ENCODE measurements around the gene IFIT2. TPM values are rescaled to one million over a fixed set of nuclear protein-coding genes. Genes with fewer than 3 reads are reported as not detected.
"Not testable (repeated sequence)": the region's sequence is repeated elsewhere in the genome, so short reads cannot be mapped to it uniquely, and the experiment has no call there.

The IFIT2 gene
- total RNA-seq, 2 donors from 2014 or later: 4.9 to 28.0 TPM

DNA sequence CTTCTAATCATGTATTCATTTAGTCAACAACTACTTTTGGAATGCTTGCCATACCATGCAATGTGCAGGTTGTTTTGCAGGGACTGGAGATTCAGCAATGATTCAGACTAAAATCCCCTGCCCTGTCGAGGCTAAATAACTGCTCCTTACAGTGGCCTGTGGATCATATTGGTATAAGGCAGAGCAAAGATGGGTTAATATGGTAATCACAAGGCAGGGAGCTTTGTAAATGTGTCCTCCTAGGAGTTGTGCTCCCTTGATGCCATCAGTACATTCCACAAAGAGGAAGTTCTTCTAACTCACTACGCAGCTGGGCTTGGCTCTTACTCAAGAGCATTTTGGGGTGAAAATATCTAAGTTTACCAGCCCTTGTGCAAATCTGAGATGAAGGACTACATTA, 614 bp upstream of the IFIT2 start:
- DNase-seq (ENCODE audit: low spot score in 2 of 2): no peak
- Mint-ChIP-seq H3K9me3 (peaks cover 6 to 12% of the 10 kb centered on the region in 2 donors), H3K36me3 (peaks cover 14 to 19% of the 10 kb centered on the region in 2 donors), H3K27ac (peak overlapping the region; percentile 73 to 84)
- ATAC-seq: peak; percentile 39 to 56

DNA sequence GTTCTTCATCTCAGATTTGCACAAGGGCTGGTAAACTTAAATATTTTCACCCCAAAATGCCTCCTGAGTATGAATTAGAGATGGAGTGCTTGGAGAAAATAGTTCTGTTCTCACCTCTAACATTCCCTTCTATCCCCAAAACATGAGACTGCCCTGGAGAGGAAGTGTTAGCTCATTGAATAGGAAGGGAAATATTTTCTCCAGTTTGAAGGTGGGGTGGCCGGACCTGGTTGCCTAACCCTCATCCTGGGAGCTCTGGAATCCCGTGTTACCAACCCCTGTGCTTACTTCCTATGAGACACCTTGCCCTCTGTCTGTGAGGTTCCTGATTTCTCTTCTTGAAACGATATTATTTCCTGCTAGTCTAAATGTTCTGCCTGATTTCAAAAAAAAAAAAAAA, 779 bp downstream of the IFIT2 start:
- DNase-seq (ENCODE audit: low spot score in 2 of 2) (no peak), ATAC-seq (no peak)
- peaks cover 27 to 30% of the 10 kb centered on the region in 2 donors for H3K36me3 Mint-ChIP-seq
- H3K27ac Mint-ChIP-seq: peak overlapping the region in 1 of 2 donors; percentile 84
- peaks cover 12 to 22% of the 10 kb centered on the region in 2 donors for H3K9me3 Mint-ChIP-seq

DNA sequence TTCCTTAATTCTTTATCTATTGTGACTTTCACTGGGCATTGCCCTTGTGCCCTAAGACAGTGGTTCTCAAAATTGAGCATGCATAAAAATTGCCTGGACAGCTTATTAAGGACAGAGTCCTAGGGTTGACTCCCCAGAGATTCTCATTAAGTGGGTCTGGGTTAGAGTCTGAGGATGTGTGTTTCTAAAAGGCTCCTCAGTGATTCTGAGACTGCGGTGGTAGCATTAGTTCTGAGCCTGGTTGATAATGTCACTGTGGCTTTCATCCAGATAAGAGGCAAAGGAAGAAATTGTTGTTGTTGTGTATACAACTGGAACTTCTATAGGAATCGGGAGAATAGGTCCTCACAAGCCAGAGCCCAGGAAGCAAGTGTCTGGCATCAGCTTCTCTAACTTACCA, 1.3 kb downstream of the IFIT2 start:
- Mint-ChIP-seq H3K9me3 (peaks cover 16 to 21% of the 10 kb centered on the region in 2 donors), H3K36me3 (peaks cover 29 to 36% of the 10 kb centered on the region in 2 donors), H3K27ac (no peak overlapping the region)
- no peak for DNase-seq (ENCODE audit: low spot score in 2 of 2)
- no peak for ATAC-seq

DNA sequence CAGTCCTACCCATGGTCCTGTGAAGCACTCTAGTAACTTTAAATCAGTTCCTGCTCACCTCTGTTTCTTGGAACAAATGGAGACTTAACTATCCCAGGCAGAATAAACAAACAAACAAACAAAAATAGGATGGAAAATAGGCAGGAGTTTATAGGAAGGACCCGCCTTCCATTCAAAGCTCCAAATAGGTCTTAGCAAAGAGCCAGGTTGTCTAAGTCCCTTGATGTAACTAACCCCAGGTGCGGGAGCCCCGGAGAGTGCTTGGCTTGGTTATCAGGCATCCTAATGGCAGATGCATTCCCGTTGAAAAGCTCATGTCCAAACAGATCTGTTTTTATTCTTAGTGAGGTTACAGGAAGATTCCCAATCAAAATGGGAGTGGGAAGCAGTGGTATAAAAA, 2.2 kb downstream of the IFIT2 start:
- DNase-seq (ENCODE audit: low spot score in 2 of 2) (no peak), ATAC-seq (no peak)
- Mint-ChIP-seq H3K36me3 (peaks cover 28 to 37% of the 10 kb centered on the region in 2 donors), H3K27ac (no peak overlapping the region), H3K9me3 (peaks cover 14 to 17% of the 10 kb centered on the region in 2 donors)

DNA sequence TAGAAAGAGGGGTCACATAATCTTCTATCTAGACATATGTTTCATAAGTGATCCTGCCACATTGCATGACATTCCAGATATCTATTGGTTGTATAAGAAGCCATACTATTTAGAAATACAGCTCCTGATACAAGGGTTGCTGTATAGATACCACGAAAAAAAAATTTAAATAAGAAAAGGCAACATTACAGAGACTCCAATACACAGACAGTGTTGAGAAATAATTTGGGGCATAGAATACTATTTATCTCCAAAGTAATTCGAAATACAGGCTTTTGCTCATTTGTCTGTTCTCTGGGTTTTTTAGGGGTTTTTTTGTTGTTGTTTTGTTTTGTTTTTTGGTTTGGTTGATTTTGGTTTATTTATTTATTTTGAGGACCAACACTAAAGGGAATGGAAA, 2.6 kb downstream of the IFIT2 start:
- Mint-ChIP-seq H3K9me3 (peaks cover 17 to 18% of the 10 kb centered on the region in 2 donors), H3K27ac (no peak overlapping the region), H3K36me3 (peaks cover 28 to 37% of the 10 kb centered on the region in 2 donors)
- ATAC-seq (no peak), DNase-seq (ENCODE audit: low spot score in 2 of 2) (no peak)

DNA sequence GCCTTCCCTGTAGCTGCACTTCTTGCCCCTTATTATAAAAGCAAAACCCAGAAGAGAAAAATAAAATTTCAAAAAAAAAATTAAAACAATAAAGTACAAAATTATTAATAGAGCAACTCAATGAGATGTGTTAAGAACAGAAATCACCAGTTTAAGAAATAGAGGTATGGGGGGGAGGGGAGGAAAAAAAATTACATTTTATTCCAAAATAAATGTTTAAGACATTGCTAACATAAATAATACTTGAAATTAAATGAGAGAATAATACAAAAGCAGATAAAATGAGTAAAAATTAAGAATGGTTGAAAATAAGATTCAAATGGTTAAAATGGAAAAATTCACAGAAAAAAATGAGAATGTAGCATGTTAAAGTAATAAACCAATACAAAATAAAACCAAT, 3.1 kb downstream of the IFIT2 start:
- no peak for DNase-seq (ENCODE audit: low spot score in 2 of 2)
- Mint-ChIP-seq H3K27ac (no peak overlapping the region), H3K36me3 (peaks cover 30 to 39% of the 10 kb centered on the region in 2 donors)

DNA sequence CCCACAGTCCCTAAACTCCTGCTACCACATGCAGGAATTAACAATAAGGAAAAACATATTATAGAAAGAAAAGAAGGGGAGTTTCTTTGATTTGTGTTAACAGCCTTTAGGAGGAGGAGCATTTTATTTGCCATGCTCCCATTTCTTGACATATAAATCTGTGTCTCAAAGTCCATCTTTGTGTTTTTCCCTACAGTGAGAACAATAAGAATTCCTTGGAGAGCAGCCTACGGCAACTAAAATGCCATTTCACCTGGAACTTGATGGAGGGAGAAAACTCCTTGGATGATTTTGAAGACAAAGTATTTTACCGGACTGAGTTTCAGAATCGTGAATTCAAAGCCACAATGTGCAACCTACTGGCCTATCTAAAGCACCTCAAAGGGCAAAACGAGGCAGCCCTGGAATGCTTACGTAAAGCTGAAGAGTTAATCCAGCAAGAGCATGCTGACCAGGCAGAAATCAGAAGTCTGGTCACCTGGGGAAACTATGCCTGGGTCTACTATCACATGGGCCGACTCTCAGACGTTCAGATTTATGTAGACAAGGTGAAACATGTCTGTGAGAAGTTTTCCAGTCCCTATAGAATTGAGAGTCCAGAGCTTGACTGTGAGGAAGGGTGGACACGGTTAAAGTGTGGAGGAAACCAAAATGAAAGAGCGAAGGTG, 4.1 kb downstream of the IFIT2 start:
- H3K27ac Mint-ChIP-seq: no peak overlapping the region
- no peak for DNase-seq (ENCODE audit: low spot score in 2 of 2)
- peaks cover 17 to 19% of the 10 kb centered on the region in 2 donors for H3K9me3 Mint-ChIP-seq
- H3K36me3 Mint-ChIP-seq: peaks cover 33 to 39% of the 10 kb centered on the region in 2 donors
- ATAC-seq: no peak

More for the DNA sequence above, 3.1 kb downstream of the IFIT2 start:
- ATAC-seq: no peak
- H3K9me3 Mint-ChIP-seq: peaks cover 17 to 19% of the 10 kb centered on the region in 2 donors

DNA sequence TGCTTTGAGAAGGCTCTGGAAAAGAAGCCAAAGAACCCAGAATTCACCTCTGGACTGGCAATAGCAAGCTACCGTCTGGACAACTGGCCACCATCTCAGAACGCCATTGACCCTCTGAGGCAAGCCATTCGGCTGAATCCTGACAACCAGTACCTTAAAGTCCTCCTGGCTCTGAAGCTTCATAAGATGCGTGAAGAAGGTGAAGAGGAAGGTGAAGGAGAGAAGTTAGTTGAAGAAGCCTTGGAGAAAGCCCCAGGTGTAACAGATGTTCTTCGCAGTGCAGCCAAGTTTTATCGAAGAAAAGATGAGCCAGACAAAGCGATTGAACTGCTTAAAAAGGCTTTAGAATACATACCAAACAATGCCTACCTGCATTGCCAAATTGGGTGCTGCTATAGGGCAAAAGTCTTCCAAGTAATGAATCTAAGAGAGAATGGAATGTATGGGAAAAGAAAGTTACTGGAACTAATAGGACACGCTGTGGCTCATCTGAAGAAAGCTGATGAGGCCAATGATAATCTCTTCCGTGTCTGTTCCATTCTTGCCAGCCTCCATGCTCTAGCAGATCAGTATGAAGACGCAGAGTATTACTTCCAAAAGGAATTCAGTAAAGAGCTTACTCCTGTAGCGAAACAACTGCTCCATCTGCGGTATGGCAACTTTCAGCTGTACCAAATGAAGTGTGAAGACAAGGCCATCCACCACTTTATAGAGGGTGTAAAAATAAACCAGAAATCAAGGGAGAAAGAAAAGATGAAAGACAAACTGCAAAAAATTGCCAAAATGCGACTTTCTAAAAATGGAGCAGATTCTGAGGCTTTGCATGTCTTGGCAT, 4.8 kb downstream of the IFIT2 start:
- Mint-ChIP-seq H3K36me3 (peaks cover 33 to 39% of the 10 kb centered on the region in 2 donors), H3K9me3 (peaks cover 17 to 19% of the 10 kb centered on the region in 2 donors), H3K27ac (no peak overlapping the region)
- ATAC-seq: no peak
- DNase-seq (ENCODE audit: low spot score in 2 of 2): no peak

DNA sequence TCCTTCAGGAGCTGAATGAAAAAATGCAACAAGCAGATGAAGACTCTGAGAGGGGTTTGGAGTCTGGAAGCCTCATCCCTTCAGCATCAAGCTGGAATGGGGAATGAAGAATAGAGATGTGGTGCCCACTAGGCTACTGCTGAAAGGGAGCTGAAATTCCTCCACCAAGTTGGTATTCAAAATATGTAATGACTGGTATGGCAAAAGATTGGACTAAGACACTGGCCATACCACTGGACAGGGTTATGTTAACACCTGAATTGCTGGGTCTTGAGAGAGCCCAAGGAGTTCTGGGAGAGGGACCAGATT, 5.4 kb downstream of the IFIT2 start:
- Mint-ChIP-seq H3K27ac (no peak overlapping the region), H3K9me3 (peaks cover 17 to 19% of the 10 kb centered on the region in 2 donors), H3K36me3 (peaks cover 33 to 39% of the 10 kb centered on the region in 2 donors)
- DNase-seq (ENCODE audit: low spot score in 2 of 2): no peak
- ATAC-seq: no peak

DNA sequence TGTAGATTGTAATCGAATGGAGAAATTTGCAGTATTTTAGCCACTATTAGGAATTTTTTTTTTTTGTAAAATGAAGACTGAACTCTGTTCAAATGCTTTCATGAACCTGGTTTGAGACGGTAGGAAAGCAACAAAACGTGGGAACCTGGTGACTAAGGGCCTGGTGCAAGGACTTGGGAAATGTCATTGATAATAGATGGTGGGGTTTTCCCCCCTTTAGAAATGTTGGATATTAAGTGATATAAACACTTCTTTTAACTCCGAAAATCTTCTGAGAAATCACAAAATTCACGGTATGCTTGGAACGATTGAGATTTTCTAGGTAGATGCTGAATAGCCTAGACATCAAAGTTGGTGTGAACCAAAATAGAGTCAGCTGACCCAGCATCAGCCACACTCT, 6.4 kb downstream of the IFIT2 start:
- peaks cover 33 to 39% of the 10 kb centered on the region in 2 donors for H3K36me3 Mint-ChIP-seq
- ATAC-seq: no peak

DNA sequence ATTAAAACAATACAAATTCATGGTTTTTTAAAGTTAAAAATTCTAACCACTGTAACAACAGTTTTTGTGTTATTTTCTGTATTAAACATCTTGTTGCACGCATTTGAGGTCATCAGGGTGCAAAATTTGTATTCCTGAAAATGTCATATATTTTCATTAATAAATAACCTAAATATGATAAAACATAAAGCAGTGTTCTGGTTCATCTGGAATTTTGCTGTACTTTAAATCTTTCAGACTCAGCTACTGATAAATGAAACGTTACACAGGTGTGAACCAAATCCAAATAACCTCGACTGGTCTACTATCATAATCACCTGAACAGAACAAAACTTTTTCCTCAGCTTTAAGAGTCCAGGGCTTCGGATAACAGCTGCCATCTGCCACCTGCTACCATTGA, 6.9 kb downstream of the IFIT2 start:
- Mint-ChIP-seq H3K36me3 (peaks cover 33 to 39% of the 10 kb centered on the region in 2 donors), H3K27ac (no peak overlapping the region), H3K9me3 (peaks cover 17 to 19% of the 10 kb centered on the region in 2 donors)
- DNase-seq (ENCODE audit: low spot score in 2 of 2) (no peak), ATAC-seq (no peak)

More for the DNA sequence above, 6.4 kb downstream of the IFIT2 start:
- DNase-seq (ENCODE audit: low spot score in 2 of 2): no peak
- H3K9me3 Mint-ChIP-seq: peaks cover 17 to 19% of the 10 kb centered on the region in 2 donors
- H3K27ac Mint-ChIP-seq: no peak overlapping the region

DNA sequence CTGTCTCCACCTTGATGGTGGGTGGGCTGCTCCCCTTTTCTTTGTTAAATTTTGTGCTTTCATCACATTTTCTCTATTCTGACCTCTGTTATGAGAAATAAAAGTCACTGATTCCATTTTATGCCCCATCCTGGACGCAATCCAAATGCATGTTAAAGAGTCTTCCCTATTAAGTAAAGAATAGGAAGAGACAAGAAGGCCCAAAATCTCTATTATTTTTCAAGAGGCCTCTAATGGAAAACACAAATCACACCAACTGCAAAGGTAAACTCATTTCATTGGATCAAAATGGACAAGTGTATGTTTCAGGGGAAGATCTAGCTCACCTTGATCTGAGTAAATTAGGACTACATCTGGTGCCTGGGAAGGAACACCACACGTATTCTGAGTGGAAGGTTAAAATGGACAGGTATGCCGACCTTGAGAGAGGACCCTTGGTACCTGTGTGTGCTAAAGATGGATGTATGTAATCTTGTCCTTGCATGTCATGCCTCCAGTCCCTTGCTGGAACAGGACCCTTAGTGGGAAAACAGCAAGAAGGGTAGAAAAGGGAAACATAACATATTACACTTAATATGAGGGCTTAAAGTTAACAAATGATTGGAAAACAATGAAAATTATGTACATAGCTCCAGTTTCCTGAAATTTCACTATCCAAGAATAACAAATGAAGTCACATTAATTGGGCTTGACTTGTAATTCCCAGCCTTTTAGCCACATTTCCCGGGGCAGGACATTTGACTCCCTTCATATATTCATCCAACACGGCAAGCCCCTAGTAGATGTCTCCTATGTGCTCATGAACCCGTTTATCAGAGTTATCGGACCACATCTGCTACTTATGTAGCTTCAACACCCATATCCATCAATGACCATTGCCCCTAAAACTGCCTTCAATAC, 7.6 kb downstream of the IFIT2 start:
- no peak for DNase-seq (ENCODE audit: low spot score in 2 of 2)
- peaks cover 33 to 39% of the 10 kb centered on the region in 2 donors for H3K36me3 Mint-ChIP-seq
- no peak for ATAC-seq
- peaks cover 17 to 19% of the 10 kb centered on the region in 2 donors for H3K9me3 Mint-ChIP-seq
- H3K27ac Mint-ChIP-seq: no peak overlapping the region

DNA sequence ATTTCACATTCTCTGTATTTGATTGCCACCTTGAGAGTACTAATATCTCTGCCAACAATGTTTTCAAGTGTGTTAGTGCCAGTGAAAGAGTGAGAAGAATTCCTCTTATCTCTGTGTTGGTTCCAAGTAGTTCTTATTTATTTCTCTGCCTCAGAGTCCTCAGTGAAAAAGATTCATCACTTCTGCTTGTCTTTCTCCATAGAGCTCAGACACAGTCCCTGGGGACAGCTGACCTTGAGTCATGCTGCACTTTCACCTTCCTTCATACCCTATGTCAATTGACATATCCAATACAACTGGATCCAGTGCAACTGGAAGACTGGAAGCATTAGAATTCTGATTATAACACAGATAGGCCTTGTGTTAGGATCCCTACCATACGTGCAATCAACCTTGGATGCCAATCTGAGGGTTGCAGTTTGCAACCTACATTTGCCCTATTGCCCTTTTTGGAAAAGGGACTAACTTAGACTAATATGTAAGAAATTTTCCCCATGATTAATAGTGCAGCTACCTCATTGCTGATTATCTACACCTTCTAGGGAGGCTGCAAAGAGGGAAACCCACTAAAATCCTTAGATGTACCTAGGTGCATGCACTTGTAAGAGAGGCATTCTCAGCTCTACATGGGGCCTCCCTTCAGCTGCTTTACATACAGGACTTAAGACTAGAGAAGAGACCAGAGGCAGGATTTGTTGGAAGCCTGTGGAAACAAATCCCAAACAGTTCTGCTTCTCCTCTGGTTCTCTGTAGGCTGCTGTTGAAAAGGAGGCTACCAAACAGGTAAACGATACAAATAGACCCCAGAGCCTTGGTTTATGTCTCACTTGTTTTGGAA, 8.4 kb downstream of the IFIT2 start:
- Mint-ChIP-seq H3K27ac (no peak overlapping the region), H3K9me3 (peaks cover 17 to 19% of the 10 kb centered on the region in 2 donors), H3K36me3 (peaks cover 33 to 36% of the 10 kb centered on the region in 2 donors)
- ATAC-seq: no peak
- no peak for DNase-seq (ENCODE audit: low spot score in 2 of 2)

DNA sequence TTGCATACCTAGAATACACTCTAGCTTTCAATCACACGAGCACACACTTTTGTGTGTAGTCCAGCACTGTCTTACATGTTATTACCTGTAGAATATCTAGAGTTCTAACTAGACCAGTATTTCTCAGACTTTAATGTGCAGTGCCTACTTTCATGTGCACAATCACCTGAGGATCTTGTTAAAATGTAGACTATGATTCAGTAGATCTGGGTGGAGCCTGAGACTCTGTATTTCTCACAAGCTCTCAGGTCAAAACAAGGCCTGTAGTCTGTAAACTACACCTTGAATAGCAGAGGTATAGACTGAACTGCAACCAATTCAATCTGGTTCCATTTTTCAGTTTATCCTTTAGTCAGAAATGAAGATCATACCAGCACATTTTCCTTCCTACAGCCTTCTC, 11.1 kb downstream of the IFIT2 start:
- Mint-ChIP-seq H3K27ac (no peak overlapping the region), H3K9me3 (peaks cover 13% of the 10 kb centered on the region in 2 donors), H3K36me3 (peaks cover 19 to 23% of the 10 kb centered on the region in 2 donors)
- peak in 1 of 2 donors; percentile 78 for ATAC-seq
- DNase-seq (ENCODE audit: low spot score in 2 of 2): no peak

DNA sequence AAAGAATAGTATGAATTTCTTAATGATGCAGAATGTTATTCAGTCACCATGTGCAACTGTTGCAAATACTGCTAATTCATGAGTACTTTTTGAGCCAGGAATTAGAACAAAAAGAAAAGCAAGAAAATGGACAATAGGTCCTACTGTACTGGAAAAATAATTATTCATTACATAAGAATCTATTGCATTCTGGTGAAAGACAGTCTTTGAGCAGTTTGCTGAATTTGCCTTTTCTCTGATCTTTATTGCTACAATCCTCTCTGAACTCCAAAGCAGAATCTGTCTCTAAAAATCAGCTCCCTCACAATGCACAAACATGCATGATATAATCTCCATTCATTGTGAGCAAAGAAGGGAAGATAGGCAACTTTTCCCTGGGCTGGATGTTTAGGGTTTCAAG, 12.8 kb downstream of the IFIT2 start:
- Mint-ChIP-seq H3K27ac (no peak overlapping the region), H3K9me3 (peaks cover 9 to 12% of the 10 kb centered on the region in 2 donors), H3K36me3 (peaks cover 17 to 26% of the 10 kb centered on the region in 2 donors)
- no peak for DNase-seq (ENCODE audit: low spot score in 2 of 2)
- no peak for ATAC-seq

DNA sequence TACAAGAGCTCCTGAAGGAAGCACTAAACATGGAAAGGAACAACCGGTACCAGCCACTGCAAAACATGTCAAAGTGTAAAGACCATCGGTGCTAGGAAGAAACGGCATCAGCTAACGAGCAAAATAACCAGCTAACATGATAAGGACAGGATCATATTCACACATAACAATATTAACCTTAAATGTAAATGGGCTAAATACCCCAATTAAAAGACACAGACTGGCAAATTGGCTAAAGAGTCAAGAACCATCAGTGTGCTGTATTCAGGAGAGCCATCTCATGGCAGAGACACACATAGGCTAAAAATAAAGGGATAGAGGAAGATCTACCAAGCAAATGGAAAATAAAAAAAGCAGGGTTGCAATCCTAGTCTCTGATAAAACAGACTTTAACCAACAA, 16.2 kb downstream of the IFIT2 start:
- ATAC-seq; DNase-seq (ENCODE audit: low spot score in 2 of 2); H3K27ac Mint-ChIP-seq: not testable (repeated sequence)
- Mint-ChIP-seq H3K36me3 (peaks cover 20 to 21% of the 10 kb centered on the region in 2 donors), H3K9me3 (peaks cover 9 to 13% of the 10 kb centered on the region in 2 donors)
